GM21367 (cell line): ENCODE measurements around the gene DOCK3.
"Not testable (repeated sequence)": the region's sequence is repeated elsewhere in the genome, so short reads cannot be mapped to it uniquely, and the experiment has no call there.

ENCODE experiments used
- ATAC-seq: cut with Tn5 transposase; IDR thresholded peaks from one replicate; pipeline ENCODE4 v1.9.1; 2021; ENCODE audit not compliant: unreplicated experiment

The DOCK3 gene

DNA sequence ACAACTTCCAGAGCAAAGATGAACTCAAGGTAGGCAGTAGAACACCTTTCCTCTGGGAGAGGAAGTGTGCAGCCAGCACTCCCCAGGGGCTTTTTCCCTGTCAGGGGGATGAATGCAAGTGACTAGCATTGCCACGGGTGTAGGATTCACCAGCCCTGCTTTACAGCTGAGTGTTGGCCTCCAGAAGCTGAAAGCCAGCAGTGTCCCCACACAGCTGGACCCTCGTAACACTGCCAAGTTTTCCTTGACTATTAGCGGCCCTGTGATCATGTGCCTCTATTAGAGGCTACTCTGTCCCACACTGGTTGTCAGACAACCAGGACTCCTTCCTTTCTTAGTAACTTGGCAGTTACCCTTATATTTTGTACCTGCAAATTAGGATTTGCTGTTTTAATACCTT, 605.4 kb downstream of the DOCK3 start:
- ATAC-seq: no peak

DNA sequence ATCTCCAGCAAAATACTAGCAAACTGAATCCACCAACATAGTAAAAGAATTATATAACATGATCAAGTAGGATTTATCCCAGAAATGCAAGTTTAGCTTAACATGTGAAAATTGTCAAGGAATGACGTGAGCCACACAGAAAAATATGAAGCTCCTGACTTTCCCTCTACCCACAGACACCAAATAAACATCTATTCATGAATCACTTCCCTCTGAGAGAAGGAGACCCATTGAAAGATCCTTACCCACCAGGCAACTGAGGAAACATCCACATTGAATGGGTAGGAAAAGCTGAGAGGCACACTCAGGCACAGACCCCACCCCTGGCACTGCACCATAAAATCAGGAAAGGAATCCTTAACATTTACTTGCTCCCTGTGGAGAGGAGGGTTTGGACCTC, 608.2 kb downstream of the DOCK3 start:
- ATAC-seq: no peak

- ATAC-seq: no peak
Measured at GRCh38 chr3:51283421-51283820, 608.7 kb downstream of the DOCK3 start.

- peak; percentile 93 for ATAC-seq
Measured at GRCh38 chr3:51295625-51296024, 620.9 kb downstream of the DOCK3 start.

GRCh38 chr3:51297333-51297732, 622.6 kb downstream of the DOCK3 start:
- ATAC-seq: no peak

- no peak for ATAC-seq
Measured at GRCh38 chr3:51304230-51304629, 629.5 kb downstream of the DOCK3 start.

GRCh38 chr3:51306093-51306492, 631.4 kb downstream of the DOCK3 start:
- ATAC-seq: no peak

- no peak for ATAC-seq
Measured at GRCh38 chr3:51307458-51307857, 632.7 kb downstream of the DOCK3 start.

DNA sequence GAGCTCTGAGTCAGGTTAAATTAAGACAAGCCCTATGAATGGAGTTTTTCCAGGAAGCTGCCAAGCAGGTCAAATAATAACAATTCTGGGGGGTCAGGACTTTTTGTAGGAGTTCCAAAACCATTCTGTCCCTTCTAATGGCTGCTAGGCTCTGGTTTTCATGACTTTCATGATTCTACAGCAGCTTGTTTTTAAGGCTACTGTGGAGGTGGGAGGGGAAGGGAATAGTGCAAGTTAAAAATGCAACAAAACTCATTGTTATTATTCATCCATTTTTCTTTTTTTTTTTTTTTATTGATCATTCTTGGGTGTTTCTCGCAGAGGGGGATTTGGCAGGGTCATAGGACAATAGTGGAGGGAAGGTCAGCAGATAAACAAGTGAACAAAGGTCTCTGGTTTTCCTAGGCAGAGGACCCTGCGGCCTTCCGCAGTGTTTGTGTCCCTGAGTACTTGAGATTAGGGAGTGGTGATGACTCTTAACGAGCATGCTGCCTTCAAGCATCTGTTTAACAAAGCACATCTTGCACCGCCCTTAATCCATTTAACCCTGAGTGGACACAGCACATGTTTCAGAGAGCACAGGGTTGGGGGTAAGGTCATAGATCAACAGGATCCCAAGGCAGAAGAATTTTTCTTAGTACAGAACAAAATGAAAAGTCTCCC, 633.3 kb downstream of the DOCK3 start:
- not testable (repeated sequence) for ATAC-seq

DNA sequence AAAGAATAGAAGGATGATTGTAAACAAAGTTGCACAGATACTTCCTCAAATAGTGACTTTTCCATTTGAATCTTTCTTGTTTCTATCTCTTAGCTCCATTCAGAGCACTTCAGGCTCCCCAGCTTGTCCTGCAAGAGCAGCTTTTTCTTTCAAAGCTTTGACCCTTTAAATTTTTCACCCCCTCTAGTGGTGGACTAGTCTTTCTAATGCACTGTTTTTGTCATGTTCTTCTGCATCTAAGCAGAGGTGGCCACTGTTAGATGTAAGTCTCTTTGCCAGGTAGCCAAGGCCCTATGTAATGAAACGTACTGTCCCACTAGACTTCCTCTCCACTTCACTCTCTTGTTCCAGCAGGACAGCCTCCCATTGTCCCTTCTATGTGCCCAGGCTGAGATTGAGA, 636.3 kb downstream of the DOCK3 start:
- ATAC-seq: no peak

GRCh38 chr3:51328206-51328605, 653.5 kb downstream of the DOCK3 start:
- ATAC-seq: no peak

DNA sequence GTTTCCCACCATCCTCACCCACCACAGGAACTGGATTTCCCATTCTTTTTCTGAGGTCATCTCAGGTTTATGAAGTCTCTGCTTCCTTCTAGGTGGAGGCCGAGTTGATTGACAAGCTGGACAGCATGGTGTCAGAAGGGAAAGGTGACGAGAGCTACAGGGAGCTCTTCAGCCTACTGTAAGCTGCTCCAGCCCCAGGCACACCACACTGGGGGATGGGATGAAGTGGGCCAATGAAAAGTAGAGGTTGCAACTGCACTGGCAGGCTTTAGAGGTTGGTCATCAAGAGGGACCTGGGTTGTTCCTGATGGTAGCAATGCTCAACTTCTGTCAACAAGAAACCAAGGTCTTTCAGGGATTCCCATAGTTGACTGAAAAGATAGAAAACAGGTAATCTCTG, 655.3 kb downstream of the DOCK3 start:
- no peak for ATAC-seq

DNA sequence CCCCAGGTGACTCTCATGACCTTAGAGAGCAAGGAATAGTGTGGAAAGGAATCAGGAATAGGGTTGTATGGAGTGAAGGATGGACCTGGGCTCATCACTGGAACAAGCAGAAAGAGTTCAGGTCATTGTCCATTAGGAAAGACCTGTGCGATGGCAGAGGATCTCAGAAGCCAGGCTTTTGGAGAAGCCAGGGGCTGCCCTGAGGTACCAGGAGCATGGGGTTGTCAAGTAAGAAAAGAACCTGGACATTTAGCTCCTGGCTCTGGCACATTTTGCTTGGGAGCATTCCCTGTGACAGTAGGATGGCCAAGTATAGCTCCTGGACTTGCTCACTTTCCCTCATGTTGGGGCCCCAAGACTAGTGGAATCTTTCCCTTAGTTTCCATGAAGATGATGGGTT, 657.4 kb downstream of the DOCK3 start:
- no peak for ATAC-seq

DNA sequence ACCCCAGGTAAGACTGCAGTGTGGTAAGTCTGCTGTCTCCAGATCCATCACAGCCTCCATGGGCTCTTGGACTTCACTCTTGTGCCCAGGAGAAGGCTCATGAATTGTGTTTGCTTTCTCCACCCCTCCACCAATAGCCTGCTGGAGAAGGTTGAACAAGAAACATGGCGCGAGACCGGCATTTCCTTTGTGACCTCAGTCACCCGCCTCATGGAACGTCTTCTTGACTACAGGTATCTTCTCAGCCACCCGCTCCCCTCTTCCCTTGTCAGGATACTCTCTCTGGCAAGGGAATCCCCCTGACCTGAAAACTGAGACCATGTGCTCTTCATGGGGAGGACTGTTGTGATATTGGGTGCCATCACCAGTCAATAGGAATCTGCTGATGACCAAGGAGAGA, 658.3 kb downstream of the DOCK3 start:
- ATAC-seq: no peak

GRCh38 chr3:51336261-51336660, 661.5 kb downstream of the DOCK3 start:
- no peak for ATAC-seq

DNA sequence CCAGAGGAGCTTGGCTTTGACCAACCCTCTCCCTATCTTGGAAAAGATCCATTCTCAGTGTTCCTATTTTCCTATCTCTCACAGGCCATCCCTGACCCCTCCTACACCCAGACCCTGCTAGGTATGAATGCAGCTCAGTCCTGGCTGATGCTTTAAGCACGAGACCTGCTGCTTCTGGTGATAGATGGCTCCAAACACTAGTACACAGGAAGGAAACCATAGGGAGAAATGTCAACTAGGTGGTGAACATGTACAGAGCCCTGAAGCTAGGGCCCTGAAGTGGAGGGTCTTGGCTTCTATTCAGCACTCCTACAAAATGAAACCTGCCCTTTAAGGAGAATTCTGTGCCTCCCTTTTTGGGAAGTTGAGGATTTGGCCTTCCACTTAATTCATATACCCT, 662.9 kb downstream of the DOCK3 start:
- ATAC-seq: no peak

GRCh38 chr3:51338632-51339031, 663.9 kb downstream of the DOCK3 start:
- ATAC-seq: no peak

DNA sequence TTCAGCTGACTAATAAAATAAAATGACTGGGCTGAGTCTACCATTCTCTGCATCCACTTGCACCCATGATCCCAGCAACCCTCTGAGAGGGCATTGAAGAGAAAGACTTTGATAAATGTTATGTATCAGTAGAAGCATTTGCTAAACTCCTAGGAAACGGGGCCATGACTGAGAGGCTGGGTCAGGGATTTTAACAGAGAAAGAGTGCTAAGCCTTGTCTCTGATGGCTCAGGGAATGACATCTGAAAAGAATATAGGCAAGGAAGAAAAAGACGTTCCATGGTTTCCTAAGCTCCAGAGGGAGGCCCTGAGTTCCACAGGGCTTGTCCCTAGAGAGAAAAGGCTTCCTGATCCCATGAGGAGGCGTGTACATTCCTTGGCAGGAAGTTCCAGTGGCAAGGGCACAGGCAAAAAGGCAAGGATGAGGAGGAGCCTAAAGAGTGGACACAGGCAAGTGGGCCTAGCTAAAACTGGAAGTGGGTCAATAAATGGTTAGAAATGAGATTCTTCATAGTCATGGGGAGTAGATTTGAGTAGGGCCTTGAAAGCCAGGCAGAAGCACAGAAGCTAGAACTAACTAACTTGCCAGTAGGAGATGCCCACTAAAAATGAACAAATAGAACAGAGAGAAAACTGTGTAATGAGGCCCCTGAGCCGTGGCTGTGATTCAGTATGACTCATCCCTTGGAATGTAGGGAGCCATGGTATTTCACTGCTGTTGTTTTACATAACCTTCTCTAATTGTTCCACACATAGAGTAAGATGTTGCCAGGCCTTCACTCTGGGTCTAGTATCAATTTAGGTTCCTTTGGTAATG, 665.5 kb downstream of the DOCK3 start:
- no peak for ATAC-seq

GRCh38 chr3:51340989-51341636, 666.4 kb downstream of the DOCK3 start:
- no peak for ATAC-seq

DNA sequence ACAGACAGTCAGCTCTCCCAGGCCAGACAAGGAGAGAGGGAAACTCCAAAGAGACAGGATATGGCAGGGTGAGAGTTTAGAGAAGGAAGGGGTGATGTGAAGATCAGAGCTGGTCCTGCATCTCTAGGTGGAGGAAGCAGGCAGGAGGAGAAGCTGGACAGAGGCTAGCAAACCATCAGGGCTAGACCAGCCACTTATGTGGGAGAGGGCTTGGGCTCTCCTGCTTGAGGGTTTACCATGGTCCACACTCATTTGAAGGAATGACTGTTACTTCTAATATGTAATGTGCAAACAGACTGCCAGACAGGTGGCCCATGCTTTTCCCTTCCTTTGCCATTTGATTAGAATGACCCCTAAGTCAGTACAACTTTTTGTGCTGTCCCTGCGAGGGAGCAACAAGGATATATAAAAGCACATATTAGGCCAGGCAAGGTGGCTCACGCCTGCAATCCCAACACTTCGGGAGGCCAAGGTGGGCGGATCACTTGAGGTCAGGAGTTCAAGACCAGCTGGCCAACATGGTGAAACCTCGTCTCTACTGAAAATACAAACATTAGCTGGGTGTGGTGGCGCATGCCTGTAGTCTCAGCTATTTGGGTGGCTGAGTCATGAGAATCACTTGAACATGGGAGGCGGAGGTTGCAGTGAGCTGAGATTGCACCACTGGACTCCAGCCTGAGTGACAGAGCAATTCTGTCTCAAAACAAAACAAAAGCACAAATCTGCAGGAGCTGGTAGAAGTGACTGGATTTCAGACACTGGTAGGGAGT, 669.4 kb downstream of the DOCK3 start:
- ATAC-seq: no peak

- no peak for ATAC-seq
Measured at GRCh38 chr3:51350751-51351150, 676.0 kb downstream of the DOCK3 start.
